ENCODE results near the gene MERTK. TPM values are rescaled to one million over a fixed set of nuclear protein-coding genes. Genes with fewer than 3 reads are reported as not detected.

Gene MERTK
- total and polyA plus RNA-seq, 10 of the 15 experiments (the other 5 are each of a cell fraction or from before 2014, with no cell fraction given): 0.13 to 30.6 (median 0.50) TPM

DNA sequence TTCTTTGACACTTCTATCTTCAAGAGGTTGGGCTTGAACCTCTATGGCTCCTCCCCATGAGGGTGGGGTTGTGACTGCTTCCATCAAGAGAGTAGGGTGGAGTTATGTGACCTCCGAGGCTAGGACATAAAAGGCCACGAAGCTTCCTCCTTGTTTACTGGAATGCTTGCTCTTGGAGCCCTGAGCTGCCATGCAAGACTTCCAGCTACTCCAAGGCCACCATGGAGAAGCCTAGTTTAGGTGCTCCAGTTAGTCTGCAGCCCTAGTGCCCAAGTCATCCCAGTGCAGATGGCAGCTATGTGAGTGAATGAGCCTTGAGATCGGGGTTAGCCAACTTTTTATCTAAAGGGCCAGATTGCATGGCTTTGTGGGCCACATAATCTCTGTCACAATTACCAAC, 2.4 kb upstream of the MERTK start (continued):
- TF ChIP-seq BMI1 (IDR thresholded peaks at IDR 0.05; ENCODE audit: borderline replicate concordance): no peak
- no peak for TF ChIP-seq KDM1A (IDR thresholded peaks at IDR 0.05; ENCODE audit: borderline replicate concordance)
- no peak for TF ChIP-seq POU2F2 (IDR thresholded peaks at IDR 0.05; ENCODE audit: borderline replicate concordance, low read depth, low read length)
- no peak for TF ChIP-seq RAD51 (IDR thresholded peaks at IDR 0.05)
- no peak for TF ChIP-seq NFYB (IDR thresholded peaks at IDR 0.05; ENCODE audit: insufficient read depth, low read depth, low read length)
- TF ChIP-seq IKZF1 (conservative IDR thresholded peaks at IDR 0.05): no peak

DNA sequence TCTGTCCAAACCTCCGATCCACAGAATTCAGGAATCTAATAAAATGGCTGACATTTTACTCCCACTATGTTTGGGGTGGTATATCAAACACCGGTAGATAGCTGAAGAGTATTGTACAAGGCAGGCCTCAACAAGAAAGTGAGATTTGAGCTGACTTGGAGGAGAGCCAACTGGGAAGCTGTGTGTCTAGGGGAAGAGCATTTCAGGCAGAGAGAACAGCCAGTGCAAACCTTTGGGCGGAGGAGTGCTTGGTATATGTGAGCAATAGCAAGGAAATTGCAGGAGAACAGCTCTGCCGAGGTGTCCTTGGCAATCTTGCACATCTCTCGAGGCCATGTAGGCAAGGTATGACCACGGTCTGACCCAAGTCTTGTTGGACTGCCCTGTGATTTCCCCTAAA, 1.8 kb upstream of the MERTK start:
- H3K27ac ChIP-seq (ENCODE audit: control insufficient read depth, insufficient read depth): no peak overlapping the region
- TF ChIP-seq, protein P1, sequence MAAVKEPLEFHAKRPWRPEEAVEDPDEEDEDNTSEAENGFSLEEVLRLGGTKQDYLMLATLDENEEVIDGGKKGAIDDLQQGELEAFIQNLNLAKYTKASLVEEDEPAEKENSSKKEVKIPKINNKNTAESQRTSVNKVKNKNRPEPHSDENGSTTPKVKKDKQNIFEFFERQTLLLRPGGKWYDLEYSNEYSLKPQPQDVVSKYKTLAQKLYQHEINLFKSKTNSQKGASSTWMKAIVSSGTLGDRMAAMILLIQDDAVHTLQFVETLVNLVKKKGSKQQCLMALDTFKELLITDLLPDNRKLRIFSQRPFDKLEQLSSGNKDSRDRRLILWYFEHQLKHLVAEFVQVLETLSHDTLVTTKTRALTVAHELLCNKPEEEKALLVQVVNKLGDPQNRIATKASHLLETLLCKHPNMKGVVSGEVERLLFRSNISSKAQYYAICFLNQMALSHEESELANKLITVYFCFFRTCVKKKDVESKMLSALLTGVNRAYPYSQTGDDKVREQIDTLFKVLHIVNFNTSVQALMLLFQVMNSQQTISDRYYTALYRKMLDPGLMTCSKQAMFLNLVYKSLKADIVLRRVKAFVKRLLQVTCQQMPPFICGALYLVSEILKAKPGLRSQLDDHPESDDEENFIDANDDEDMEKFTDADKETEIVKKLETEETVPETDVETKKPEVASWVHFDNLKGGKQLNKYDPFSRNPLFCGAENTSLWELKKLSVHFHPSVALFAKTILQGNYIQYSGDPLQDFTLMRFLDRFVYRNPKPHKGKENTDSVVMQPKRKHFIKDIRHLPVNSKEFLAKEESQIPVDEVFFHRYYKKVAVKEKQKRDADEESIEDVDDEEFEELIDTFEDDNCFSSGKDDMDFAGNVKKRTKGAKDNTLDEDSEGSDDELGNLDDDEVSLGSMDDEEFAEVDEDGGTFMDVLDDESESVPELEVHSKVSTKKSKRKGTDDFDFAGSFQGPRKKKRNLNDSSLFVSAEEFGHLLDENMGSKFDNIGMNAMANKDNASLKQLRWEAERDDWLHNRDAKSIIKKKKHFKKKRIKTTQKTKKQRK (IDR thresholded peaks at IDR 0.05; ENCODE audit: low read depth, low read length): no peak
- TF ChIP-seq NR2F1 (conservative IDR thresholded peaks at IDR 0.05) (no peak), STAT1 (conservative IDR thresholded peaks at IDR 0.05) (no peak), IRF4 (IDR thresholded peaks at IDR 0.05; ENCODE audit: low read depth, low read length) (no peak)
- no peak overlapping the region for H3K4me3 ChIP-seq
- H3K9ac ChIP-seq (ENCODE audit: control insufficient read depth, insufficient read depth, low read length): no peak overlapping the region
- intact Hi-C loops (cut with micrococcal nuclease; ENCODE audit: unreplicated experiment) (no loop called here), in situ Hi-C loops (cut with MboI) (no loop called here)
- DNase-seq (ENCODE audit: low read depth, low spot score) (no peak), ATAC-seq (no peak), FAIRE-seq (no peak)
- no TSS peak for BruUV-seq (replicated peaks)
- peaks cover 2 to 7% of the 10 kb centered on the region in 2 experiments; a peak in 1 of 4 replicates for H3K27me3 ChIP-seq (replicated peaks in 1 of 2; ENCODE audit: control insufficient read depth in 2 of 2, insufficient read depth in 2 of 2, low read length in 1 of 2)
- H3K79me2 ChIP-seq (ENCODE audit: control insufficient read depth, insufficient read depth, low read length): no peaks in the 10 kb centered on the region
- CTCF ChIA-PET: interaction anchor here (0.6 to 11.1 kb wide), 7 partner anchors 8 to 151 kb away, joined by 3 to 189 read pairs (median 4); partner anchors contain the start of gene ANAPC1
- 69% methylated on average over 6 of the region's 6 CpGs for WGBS (ENCODE audit: insufficient coverage, insufficient replicate concordance, low lambda C conversion rate, missing lambda C conversion rate)
- RAD21 ChIA-PET (ENCODE audit: unreplicated experiment): interaction anchor here (1.9 kb wide), 1 partner anchor 9 kb away, joined by 6 read pairs; no protein-coding TSS in a partner anchor
- no peak overlapping the region for H3K4me2 ChIP-seq (ENCODE audit: control insufficient read depth, insufficient read depth)
- no peaks in the 10 kb centered on the region for H3K4me1 ChIP-seq (ENCODE audit: control insufficient read depth, insufficient read depth, low read length)
- H3K9me3 ChIP-seq (replicated peaks; ENCODE audit: control insufficient read depth, insufficient read depth, low read length): no peaks in the 10 kb centered on the region
- no peak overlapping the region for H2AFZ ChIP-seq (ENCODE audit: control insufficient read depth, low read depth, low read length)
- SMC1A ChIA-PET (ENCODE audit: uncharacterized antibody, unreplicated experiment): interaction anchor here (1.3 to 1.4 kb wide), 2 partner anchors 151 to 153 kb away, joined by 3 to 6 read pairs; no protein-coding TSS in a partner anchor
- no peaks in the 10 kb centered on the region for H4K20me1 ChIP-seq (ENCODE audit: control insufficient read depth, insufficient read depth)
- no peaks in the 10 kb centered on the region for H3K36me3 ChIP-seq (ENCODE audit: control insufficient read depth in 2 of 2, insufficient read depth in 2 of 2, low read length in 1 of 2)
- POLR2A ChIA-PET: interaction anchor here (0.7 to 1.0 kb wide), 2 partner anchors 9 kb away, joined by 3 to 4 read pairs; no protein-coding TSS in a partner anchor

All from GM12878 (cell line).